CD14-positive monocyte (primary cell): Measurements from ENCODE around the gene EXOC6B. TPM values are rescaled to one million over a fixed set of nuclear protein-coding genes. Genes with fewer than 3 reads are reported as not detected.

Experiments used
- DNase-seq, 3 donors: peaks; one replicate each; pipeline ENCODE4 v3.0.0-alpha.2; 2011 to 2022
- H2AFZ ChIP-seq: 2 replicates; pipeline ENCODE4 v1.6.0; 2012; ENCODE audit warnings: mild to moderate bottlenecking, low read depth, low read length, inconsistent platforms; ENCODE audit not compliant: insufficient read depth, poor library complexity, severe bottlenecking
- H3K27ac ChIP-seq, 2 donors: 1 replicate in 1 of 2; 2 replicates in 1 of 2; pipeline ENCODE4 v1.5.1; 2012 to 2013; ENCODE audit warnings: low read length in 2 of 2, control low read depth in 1 of 2, inconsistent platforms in 1 of 2, low read depth in 1 of 2, mild to moderate bottlenecking in 1 of 2
- H3K27me3 ChIP-seq, 2 donors: one replicate each; pipeline versions ENCODE4 v1.6.0 to v1.6.1; 2011 to 2013; ENCODE audit warnings: low read length in 2 of 2; ENCODE audit not compliant: control insufficient read depth in 2 of 2, insufficient read depth in 2 of 2
- H3K36me3 ChIP-seq, 2 donors: replicated peaks in 1 of 2; 1 replicate in 1 of 2; 2 replicates in 1 of 2; pipeline versions ENCODE4 v1.5.1 to v1.6.1; 2012 to 2013; ENCODE audit warnings: low read length in 2 of 2, control low read depth in 1 of 2, inconsistent platforms in 1 of 2, mild to moderate bottlenecking in 1 of 2; ENCODE audit not compliant: insufficient read depth in 2 of 2, control insufficient read depth in 1 of 2
- H3K4me1 ChIP-seq, 2 donors: 1 replicate in 1 of 2; 2 replicates in 1 of 2; pipeline versions ENCODE4 v1.5.1 to v1.6.1; 2012 to 2013; ENCODE audit warnings: low read length in 2 of 2, control low read depth in 1 of 2, inconsistent platforms in 1 of 2, mild to moderate bottlenecking in 1 of 2, moderate library complexity in 1 of 2; ENCODE audit not compliant: insufficient read depth in 2 of 2, control insufficient read depth in 1 of 2
- H3K4me2 ChIP-seq: replicated peaks from 2 replicates; pipeline ENCODE3; 2012; ENCODE audit warnings: low read length, moderate library complexity, mild to moderate bottlenecking; ENCODE audit not compliant: poor library complexity, severe bottlenecking; ENCODE audit errors: extremely low read depth
- H3K4me3 ChIP-seq, 3 experiments: fragments of 200-600 bp in 1 of 3; sonication (generic) in 1 of 3; replicated peaks in 1 of 3; 1 replicate in 2 of 3; 2 replicates in 1 of 3; pipeline ENCODE4 v1.5.1; 2011 to 2013; ENCODE audit warnings: low read length in 3 of 3, mild to moderate bottlenecking in 3 of 3, control low read depth in 2 of 3, low read depth in 2 of 3, inconsistent platforms in 1 of 3, moderate library complexity in 1 of 3
- H3K79me2 ChIP-seq: 2 replicates; pipeline ENCODE4 v1.6.0; 2012; ENCODE audit warnings: mild to moderate bottlenecking, control low read depth, inconsistent platforms, low read length, moderate library complexity; ENCODE audit not compliant: insufficient read depth
- H3K9ac ChIP-seq: 2 replicates; pipeline ENCODE4 v1.6.0; 2017; ENCODE audit warnings: low read length, mild to moderate bottlenecking; ENCODE audit not compliant: insufficient read depth, poor library complexity, severe bottlenecking
- H3K9me3 ChIP-seq, 2 donors: replicated peaks in 1 of 2; 1 replicate in 1 of 2; 2 replicates in 1 of 2; pipeline versions ENCODE4 v1.5.1 to v1.6.1; 2012 to 2013; ENCODE audit warnings: low read length in 2 of 2, control low read depth in 1 of 2; ENCODE audit not compliant: control insufficient read depth in 1 of 2, insufficient read depth in 1 of 2
- H4K20me1 ChIP-seq: 2 replicates; pipeline ENCODE4 v1.6.0; 2012; ENCODE audit warnings: mild to moderate bottlenecking, low read length, control low read depth, moderate library complexity; ENCODE audit not compliant: insufficient read depth
- H3K27ac Mint-ChIP-seq, 7 donors: one replicate each; pipeline ENCODE4 v1.8.0; 2020; ENCODE audit warnings: mild to moderate bottlenecking in 7 of 7, mixed read lengths in 7 of 7, moderate library complexity in 6 of 7, inconsistent platforms in 2 of 7
- H3K27me3 Mint-ChIP-seq, 3 donors: one replicate each; pipeline ENCODE4 v1.8.0; 2021 to 2022; ENCODE audit warnings: low read depth in 3 of 3, mild to moderate bottlenecking in 3 of 3, mixed read lengths in 3 of 3, moderate library complexity in 3 of 3, inconsistent platforms in 1 of 3
- H3K36me3 Mint-ChIP-seq, 2 donors: one replicate each; pipeline ENCODE4 v1.8.0; 2020; ENCODE audit warnings: mixed read lengths in 2 of 2, inconsistent platforms in 1 of 2, mild to moderate bottlenecking in 1 of 2
- H3K4me1 Mint-ChIP-seq: one replicate; pipeline ENCODE4 v1.8.0; 2020; ENCODE audit warnings: mild to moderate bottlenecking, mixed read lengths
- H3K4me3 Mint-ChIP-seq, 2 donors: one replicate each; pipeline ENCODE4 v1.8.0; 2020; ENCODE audit warnings: mild to moderate bottlenecking in 2 of 2, mixed read lengths in 2 of 2, moderate library complexity in 1 of 2
- H3K9me3 Mint-ChIP-seq, 7 donors: one replicate each; pipeline ENCODE4 v1.8.0; 2020 to 2022; ENCODE audit warnings: mixed read lengths in 7 of 7, mild to moderate bottlenecking in 6 of 7, moderate library complexity in 6 of 7, inconsistent platforms in 2 of 7
- CTCF ChIP-seq: fragments of 200-600 bp; IDR thresholded peaks from one replicate; pipeline ENCODE4 v1.8.0; 2022; ENCODE audit warnings: antibody characterized with exemption, mild to moderate bottlenecking
- WGBS: methylation state at CpG from one replicate; pipeline ENCODE4 v1.1.5; 2013; ENCODE audit warnings: missing lambda C conversion rate; ENCODE audit not compliant: insufficient coverage; 5-methylcytosine and 5-hydroxymethylcytosine counted together
- intact Hi-C, 2 donors: fragments of 100-400 bp; cut with micrococcal nuclease; formaldehyde crosslinking; loops; one replicate each; pipeline versions ENCODE4 v1.15.0 to v1.15.1; 2023
- polyA plus RNA-seq, 3 donors: library from polyadenylated mRNA; depleted of rRNA in 1 of 3; unstranded in 2 of 3; stranded (reverse) in 1 of 3; fragments of 300-500 nt in 2 of 3; fragments of >200 nt in 1 of 3; fragmentation: Illumina TruSeq in 2 of 3; gene quantifications; 1 replicate in 2 of 3; 2 replicates in 1 of 3; pipeline ENCODE4 v1.2.3, GENCODE V29; 2012 to 2021

The EXOC6B gene
- polyA plus RNA-seq, 3 donors, result 1.8 to 2.8 (median 2.1) TPM

- Mint-ChIP-seq H3K27ac (no peak overlapping the region), H3K27me3 (peaks cover 2 to 14% (median 7%) of the 10 kb centered on the region in 3 donors), H3K4me3 (no peak overlapping the region), H3K4me1 (peaks cover 7% of the 10 kb centered on the region), H3K36me3 (no peaks in the 10 kb centered on the region), H3K9me3 (peaks cover 0 to 3% (median 0%) of the 10 kb centered on the region in 7 donors)
- Histone ChIP-seq H3K36me3 (no peaks in the 10 kb centered on the region), H3K27ac (no peak overlapping the region), H2AFZ (no peak overlapping the region), H3K4me2 (no peak overlapping the region), H3K4me3 (no peak overlapping the region), H4K20me1 (peaks cover 5% of the 10 kb centered on the region), H3K27me3 (peaks cover 2 to 3% of the 10 kb centered on the region in 2 donors), H3K9me3 (no peaks in the 10 kb centered on the region), H3K9ac (no peak overlapping the region), H3K79me2 (no peaks in the 10 kb centered on the region), H3K4me1 (peaks cover 1 to 2% of the 10 kb centered on the region in 2 donors)
- no peak for TF ChIP-seq CTCF
- no peak for DNase-seq
- intact Hi-C loops, result no loop called here
Observed at GRCh38 chr2:72819501-72819900, 6.3 kb downstream of the EXOC6B start.

GRCh38 chr2:72815655-72816278 is 10.1 kb downstream of the EXOC6B start:
- H4K20me1 ChIP-seq, result no peaks in the 10 kb centered on the region
- 94% methylated on average over 7 of the region's 13 CpGs for WGBS
- H3K36me3 ChIP-seq, result no peaks in the 10 kb centered on the region
- no peak overlapping the region for H3K4me3 ChIP-seq
- H3K9me3 ChIP-seq, result no peaks in the 10 kb centered on the region
- H3K27ac Mint-ChIP-seq, result no peak overlapping the region
- H3K36me3 Mint-ChIP-seq, result no peaks in the 10 kb centered on the region
- no peaks in the 10 kb centered on the region for H3K4me1 Mint-ChIP-seq
- no peak overlapping the region for H3K4me2 ChIP-seq
- H3K9me3 Mint-ChIP-seq, result peaks cover 0 to 3% (median 0%) of the 10 kb centered on the region in 7 donors
- TF ChIP-seq CTCF, result no peak
- no peak overlapping the region for H3K9ac ChIP-seq
- peaks cover 0 to 3% (median 2%) of the 10 kb centered on the region in 3 donors for H3K27me3 Mint-ChIP-seq
- H3K27ac ChIP-seq, result no peak overlapping the region
- H3K4me3 Mint-ChIP-seq, result no peak overlapping the region
- no peaks in the 10 kb centered on the region for H3K27me3 ChIP-seq
- no peaks in the 10 kb centered on the region for H3K4me1 ChIP-seq
- intact Hi-C loops, result no loop called here
- DNase-seq, result no peak
- no peak overlapping the region for H2AFZ ChIP-seq
- H3K79me2 ChIP-seq, result no peaks in the 10 kb centered on the region
